Activated CD4-positive, alpha-beta T cell treated with anti-CD3 and anti-CD28 coated beads for 1 hour (primary cell): ENCODE results near the gene FLOT2.
"Not testable (repeated sequence)": the region's sequence is repeated elsewhere in the genome, so short reads cannot be mapped to it uniquely, and the experiment has no call there.

Experiments
- DNase-seq: peaks from one replicate; pipeline ENCODE4 v3.0.0-alpha.2; 2020

FLOT2 gene, protein sequence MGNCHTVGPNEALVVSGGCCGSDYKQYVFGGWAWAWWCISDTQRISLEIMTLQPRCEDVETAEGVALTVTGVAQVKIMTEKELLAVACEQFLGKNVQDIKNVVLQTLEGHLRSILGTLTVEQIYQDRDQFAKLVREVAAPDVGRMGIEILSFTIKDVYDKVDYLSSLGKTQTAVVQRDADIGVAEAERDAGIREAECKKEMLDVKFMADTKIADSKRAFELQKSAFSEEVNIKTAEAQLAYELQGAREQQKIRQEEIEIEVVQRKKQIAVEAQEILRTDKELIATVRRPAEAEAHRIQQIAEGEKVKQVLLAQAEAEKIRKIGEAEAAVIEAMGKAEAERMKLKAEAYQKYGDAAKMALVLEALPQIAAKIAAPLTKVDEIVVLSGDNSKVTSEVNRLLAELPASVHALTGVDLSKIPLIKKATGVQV

DNA sequence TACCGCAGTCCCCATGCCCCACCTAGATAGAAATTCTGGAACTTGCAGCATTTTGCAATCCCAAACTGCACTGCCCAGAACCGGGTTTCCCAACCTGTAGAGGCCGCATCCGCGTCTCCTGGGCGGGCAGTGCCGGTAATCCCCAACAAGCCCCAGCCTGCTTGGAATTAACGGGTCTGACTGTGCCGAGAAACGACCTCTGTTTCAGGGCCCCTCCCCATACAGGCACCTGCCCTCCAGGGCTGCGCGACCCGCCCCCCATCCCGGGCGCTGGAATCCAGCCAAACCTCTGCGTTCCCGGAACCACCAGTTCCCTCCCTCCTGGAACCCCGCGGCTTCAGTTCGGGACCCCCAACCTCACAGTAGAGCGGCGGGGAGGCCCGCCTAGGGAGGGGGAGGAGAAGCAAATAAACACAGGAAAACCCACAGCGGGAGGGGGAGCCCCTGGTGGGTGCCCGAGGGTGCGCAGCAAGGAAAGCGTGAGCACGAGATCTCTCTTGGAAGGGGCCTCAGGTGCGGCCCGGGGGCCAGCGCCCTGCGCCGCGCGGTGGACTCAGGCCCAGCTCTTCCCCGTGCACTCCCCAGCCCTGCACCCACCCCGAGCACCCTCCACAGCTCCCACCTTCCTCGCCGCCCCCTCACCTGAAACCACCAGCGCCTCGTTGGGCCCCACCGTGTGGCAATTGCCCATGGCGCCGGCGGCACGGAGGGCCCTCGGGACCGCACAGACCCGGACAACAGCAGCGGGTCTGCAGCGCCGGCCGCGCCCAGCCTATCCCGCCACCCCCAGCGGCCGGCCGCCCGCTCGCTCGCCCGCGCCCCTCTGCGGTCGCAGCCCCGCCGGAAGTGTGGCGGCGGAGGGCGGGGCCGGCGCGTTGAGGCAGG is at the start of gene FLOT2:
FLOT2 (minus strand) TSS at position 850 of the 885 bp plus-strand sequence; CDS start at position 691, 159 bp downstream.
- peak; percentile 50 for DNase-seq

DNA sequence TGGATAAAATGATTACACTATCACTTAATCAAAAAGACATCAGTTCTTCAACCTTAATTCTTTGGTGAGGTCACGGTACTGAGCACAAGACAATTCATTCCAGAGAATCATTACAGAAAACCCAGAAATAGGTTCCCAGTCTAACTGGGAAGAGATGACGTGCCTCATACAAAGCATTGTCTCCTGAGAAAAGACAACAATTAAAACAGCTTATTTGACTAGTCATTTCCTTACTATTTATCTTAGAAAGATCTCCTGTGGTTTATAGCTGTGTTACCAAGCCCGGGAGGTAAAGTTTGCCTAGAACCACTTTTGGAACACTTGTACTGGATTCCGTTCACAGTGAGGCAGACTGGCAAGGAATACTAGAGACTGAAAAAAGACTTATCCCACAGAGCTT is 48.7 kb upstream of the FLOT2 start:
- no peak for DNase-seq

DNA sequence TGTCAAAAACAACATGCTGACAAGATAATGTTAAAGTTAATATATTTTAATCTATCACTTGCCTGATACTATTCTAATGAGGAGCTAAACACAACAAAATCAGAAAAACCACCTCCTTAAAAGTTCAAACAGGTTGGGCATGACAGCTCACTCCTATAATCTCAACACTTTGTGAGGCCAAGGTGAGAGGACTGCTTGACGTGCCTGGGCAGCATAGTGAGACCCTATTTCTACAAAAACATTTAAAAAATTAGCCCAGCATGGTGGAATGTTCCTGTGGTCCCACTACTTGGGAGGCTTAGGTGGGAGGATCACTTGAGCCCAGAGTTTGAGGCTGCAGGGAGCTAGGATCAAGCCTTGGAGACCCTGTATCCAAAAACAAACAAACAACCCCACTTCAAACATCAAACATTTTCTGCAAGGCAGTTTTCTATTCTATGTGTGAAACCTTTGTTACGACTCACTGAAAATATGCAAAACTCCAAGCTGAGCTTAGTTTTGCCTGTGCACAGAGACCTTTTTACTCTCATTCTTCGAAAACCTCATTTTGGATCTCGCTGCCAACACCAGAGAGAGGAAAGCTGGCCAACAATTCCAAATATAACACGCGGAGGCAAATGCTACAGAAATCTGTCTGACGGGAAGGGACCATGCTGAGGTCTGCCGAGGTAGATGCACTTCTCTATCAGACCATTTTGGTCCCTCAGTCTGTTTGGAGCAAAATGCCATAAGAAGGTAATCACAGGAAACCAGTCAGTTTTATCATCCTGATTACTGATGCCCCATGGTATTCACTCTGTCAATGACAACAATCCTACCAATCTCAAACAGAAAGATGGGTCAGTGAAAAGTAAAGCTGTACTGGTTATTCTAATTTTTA is 47.6 kb upstream of the FLOT2 start:
- DNase-seq: no peak

DNA sequence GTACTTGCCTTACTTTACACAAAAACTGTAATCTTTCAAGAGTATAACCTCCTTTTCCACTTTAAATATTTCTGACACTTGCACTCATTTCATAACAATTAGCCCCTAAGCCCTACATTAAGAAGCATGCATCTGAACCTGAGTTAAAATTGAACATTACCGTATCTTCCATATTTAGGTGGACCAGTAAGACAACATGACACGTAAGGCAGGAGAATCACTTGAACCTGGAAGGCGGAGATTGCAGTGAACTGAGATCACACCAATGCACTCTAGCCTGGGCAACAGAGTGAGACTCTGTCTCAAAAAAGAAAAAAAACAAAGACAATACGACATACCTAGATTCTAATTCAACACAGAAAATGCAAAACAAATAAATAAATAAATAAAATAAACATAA is 46.8 kb upstream of the FLOT2 start:
- DNase-seq: no peak

DNA sequence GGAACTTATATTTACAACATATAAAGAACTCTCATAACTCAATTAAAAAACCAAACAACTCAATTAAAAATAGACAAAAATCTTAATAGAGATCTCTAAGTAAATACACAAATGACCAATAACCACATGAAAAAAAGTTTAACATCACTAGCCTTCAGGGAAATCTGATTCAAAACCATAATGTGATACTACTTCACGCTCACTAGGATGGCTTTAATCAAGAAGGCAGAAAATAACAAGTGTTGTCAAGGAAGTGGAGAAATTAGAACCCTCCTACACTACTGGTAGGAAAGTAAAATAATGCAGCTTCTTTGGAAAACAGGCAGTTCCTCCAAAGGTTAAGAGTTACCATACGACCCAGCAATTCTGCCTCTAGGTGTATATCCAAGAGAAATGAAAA is 45.4 kb upstream of the FLOT2 start:
- DNase-seq: no peak

DNA sequence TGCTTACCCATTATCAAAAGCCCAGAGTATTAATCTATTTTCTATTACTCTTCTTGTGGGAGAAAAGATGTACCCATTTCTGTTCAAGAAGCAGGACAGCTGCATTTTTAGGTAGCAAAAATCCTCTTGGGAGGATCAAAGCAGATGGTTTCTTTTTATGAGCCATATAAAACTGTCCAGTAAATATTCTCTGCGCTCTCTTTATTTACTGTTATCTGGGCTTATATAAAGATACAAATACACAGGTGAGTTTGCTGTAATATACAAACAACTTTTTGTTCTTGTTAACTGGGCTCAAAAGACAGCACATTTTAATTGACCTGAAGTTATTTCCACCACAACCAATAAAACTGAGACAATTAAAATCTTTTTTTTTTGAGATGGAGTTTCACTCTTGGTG is 43.7 kb upstream of the FLOT2 start:
- no peak for DNase-seq

DNA sequence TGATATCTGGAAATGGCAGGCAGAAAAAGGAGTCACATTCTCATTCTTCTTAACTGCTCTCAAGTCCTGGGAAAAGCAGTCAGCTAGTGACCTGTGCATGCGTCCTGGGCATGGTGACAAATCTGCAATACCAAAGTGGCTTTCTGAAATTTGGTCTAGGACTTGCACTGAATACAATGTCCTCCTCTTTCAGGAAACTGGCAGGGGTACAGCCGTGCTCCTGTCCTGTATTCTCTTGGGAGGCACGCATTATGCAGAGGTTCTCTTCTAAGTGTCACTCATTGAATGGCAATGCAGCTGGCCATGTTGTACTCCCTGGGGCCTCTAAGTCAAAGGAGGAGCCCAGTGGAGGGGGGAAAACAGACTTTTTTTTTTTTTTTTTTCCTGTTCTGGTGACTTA is 43.1 kb upstream of the FLOT2 start:
- no peak for DNase-seq

DNA sequence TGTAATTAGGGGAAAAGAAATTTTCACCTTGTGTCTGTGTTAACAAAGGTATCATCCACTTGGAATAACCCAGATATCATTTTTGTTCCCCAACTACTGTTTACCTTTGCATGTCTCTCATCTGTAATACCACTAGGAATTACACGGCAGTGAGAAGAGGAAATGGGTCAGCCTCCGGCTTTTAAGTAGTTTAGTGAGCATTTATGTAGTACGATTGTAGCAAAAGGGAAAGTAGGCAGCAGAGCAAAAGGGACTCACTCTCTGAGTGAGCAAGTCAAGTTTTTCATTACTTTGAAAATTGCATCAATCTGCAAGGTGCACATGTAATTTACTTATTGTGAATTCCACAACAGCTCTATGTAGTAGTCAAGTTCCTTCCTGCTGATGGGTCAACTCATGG is 42.6 kb upstream of the FLOT2 start:
- DNase-seq: no peak

DNA sequence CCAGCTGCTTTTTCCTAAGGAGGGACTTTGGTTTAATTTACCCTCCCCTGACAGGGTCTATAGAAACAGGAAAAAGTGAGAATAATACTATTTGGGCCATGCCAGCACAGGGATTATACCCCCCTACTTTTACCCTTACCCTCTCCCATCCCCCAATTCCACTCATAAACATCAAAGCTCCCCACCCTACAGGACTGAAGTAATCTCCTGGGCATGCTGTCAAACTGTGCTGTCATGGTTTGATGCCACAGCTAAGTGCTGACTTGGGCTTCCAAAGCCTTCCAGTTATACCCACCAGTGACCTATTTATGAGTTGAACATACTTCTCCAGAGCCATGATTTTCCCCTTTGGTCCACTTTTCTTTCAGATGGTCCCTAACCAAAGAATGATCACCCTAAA is 41.0 kb upstream of the FLOT2 start:
- no peak for DNase-seq

DNA sequence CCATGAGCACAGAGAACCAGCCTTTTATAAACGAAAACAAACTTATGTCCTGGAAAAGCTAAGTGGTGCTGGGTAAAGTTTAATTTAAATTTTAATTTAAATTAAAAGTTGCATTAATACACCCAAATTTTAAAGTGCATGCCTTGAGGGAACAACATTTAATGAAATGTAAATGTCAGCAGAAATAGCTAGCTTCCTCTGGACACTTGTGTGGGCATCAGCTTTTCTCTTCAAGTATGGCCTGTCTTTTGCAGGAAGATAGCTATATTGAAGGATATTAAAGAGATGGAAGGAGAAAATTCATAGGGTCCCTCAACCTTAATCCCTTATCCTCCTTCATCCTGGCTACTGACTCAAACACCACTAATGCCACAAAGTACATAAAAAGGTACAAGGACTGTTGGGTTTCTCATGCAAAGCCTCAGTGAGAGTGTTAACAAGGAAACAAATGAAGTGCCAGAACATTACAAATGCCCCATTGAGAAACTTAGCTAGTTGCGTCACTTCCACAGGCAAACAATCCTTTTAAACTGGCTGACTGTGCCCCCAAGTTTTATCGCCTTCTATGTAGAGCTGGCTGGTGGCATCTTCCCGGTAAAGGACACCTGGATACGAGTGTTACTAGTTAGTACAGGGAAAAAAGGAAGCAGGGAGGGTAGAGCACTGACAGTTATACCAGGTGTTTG is 39.7 kb upstream of the FLOT2 start:
- DNase-seq: no peak

DNA sequence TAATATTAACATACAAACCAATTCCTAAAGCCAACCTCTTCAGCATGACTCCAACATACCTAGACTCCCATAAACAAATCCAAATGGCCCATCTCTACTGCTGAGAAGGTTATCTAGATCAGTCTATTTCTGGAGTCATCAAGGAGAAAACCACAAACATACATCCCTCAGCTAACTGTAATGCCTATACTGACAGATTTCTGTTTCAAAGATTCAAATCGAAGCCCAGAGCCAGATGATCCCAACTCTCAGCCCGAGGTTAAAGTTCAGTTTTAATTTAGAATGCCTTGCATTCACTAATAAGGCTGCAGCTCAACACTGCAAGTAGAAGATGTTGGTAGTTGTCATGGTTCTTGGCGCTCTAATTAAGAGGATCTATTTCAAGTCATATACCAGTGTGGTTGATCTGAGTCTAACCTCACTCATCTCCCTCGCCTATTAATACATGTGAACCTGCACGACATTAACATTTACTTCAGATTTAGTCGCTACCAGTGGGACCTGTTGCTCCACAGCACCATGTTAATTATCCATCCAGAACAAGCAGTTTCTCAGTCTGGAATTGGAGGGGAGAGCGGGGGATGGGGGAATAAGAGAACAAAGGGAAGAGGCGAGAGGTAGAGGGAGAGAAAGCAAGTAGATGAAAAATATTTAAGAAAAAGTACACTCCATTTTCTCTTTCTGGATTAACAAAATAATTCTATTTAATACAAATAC is 38.4 kb upstream of the FLOT2 start:
- no peak for DNase-seq

DNA sequence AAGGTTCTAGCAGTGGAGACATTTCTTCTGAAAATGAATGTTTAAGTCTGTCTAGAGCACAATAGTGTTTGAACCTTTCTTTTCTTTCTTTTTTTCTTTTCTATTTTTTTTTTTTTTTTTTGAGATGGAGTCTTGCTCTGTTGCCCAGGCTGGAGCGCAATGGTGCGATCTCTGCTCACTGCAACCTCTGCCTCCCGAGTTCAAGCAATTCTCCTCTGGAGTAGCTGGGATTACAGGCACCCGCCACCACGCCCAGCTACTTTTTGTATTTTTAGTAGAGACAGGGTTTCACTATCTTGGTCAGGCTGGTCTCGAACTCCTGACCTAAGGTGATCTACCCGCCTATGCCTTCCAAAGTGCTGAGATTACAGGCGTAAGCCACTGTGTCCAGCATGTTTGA is 37.0 kb upstream of the FLOT2 start:
- DNase-seq: not testable (repeated sequence)

DNA sequence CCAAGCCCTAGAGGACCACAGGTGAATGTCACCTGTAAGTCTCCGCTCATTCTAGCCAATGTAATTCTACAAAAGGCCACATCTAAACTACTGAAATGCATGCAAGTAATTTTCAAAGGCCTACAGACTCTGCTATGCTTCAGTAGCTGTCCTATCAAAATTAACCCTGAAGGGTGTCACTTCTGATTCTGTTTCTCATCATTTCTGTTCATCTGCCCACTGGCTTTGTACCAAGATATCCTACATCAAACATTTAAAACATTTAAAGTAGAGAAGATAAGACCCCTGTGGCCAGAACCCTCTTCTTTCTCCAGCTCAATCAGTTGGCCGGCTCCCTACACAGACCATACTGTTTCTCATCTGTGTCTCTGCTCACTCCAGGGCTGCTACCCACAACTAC is 32.3 kb upstream of the FLOT2 start:
- no peak for DNase-seq

DNA sequence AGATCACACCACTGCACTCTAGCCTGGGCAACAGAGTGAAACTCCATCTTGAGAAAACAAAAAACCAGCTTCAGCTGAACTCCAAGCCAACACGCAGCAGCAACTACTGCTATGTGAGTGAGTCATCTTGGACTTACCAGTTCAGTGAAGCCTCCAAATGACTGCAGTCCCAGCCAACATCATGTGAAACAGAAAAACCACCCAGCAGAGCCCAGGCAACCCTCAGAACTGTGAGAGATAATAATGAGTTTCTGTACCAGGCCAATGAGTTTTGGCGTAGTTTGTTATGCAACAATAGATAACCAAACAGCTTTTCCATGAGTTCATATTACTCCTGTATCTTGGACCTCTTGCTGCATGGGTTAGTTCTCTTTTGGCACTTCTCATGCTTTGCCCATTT is 30.5 kb upstream of the FLOT2 start:
- DNase-seq: no peak

DNA sequence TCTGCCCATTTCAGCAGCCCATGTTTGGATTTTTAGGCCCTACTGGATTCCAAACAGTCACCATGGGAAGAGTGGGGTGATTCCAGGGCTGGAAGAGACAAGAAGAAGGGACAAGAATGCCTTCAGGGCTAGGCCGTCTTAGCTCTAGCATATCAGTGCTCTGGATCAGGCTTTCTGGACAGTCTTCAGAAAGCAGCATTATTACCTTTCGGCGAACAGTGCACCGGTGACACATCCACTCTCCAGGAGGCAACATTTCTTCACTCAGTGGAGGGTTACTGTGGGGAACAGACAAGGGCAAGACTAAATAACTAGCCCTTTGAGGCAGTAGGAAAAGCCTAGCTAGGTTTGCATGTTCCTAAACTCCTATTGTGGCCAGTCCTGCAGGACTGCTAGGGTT is 29.3 kb upstream of the FLOT2 start:
- DNase-seq: no peak

DNA sequence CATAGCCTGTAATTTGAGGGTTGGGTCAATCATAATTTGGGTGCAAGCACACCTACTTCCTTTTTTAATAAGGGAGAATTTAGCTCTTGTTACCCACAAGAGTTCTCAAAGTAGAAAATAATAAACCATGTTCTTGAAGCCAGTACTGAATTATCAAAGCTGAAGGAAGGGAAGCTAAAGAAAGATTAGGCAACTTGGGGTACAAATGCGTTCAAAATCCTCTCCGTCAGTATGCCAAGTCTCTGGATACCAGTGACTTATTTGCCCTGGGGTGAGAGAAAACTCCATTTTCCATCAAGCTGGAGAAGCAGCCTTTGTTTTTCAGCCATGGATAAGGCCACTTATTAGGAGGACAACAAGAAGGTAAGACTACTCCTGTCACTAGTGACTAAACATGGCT is 28.8 kb upstream of the FLOT2 start:
- no peak for DNase-seq

DNA sequence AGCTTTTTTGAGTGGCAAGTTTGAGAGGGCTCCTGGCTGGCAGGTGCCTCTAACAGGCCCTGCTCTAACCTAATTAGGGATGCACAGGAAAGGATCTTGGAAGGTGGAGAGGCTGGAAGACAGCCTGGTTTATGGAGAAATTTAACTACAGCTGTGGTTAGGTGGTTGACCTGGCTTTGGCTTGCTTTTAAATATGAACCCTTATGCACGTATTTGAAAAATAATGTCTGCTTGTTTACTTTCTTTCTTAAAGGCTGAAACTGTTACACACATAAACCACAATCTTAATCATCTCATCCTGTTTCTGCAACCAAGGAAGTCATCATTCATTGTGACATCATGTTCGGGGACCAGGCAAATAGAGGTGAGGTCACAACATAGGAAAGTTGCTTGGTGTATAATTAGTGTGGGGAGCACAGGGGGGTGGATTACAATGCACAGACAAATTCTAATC is 28.4 kb upstream of the FLOT2 start:
- peak; percentile 24 for DNase-seq

DNA sequence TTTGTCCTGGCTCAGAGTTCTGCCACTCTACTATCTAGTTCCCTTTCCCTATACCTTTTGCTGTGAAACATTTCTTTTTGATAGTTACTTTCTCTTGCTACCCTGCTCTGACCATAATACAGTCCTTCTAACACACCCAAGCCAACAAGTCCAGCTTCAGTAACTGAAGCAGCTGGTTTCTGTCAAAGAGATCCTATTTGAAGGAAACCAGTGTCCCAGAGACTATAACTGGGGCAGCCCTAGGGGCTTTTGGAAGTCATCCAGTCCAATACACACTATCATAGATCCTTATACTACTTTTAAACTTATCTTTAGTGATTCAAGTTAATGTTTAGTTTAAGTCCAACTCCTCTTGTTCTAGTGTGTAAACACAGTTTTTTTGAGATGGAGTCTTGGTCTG is 22.7 kb upstream of the FLOT2 start:
- DNase-seq: no peak

DNA sequence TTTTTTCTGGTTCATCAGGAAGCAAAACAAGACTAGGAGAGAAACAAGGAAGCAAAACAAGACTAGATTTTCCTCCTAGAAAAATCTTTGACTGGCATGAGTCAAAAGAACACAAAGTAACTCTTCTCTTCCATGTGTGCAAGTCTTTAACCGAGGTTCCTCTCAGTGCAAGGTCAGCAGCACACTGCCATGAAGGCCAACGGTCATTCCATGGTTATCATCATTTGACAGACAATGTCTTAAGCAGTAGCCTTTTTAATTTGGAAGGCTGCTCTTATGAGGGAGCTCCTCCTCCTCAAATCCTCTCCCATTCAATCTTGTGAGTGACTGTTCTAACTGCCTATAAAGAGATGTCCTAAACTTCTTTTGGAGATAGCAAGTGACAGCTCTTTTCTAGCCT is 20.8 kb upstream of the FLOT2 start:
- DNase-seq: no peak

DNA sequence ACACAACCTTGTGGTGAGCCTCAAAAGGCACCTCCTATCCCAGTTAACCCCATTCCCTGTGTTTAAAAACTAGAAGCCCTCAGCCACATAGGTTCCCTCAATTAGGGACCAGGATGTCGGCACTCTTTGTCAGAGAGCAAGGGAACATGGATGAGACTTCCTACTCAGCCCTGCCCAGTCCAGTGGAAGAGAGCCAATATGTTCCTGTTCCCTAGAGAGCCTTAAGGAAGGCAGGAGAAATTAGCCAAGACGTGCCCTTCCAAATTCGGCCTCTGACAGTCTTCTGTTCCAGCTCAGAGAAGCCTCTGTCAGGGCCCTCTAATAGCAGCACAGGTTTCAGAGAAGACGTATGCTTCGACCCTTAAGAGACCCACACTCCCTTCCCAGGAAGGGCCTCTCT is 19.9 kb upstream of the FLOT2 start:
- DNase-seq: no peak

DNA sequence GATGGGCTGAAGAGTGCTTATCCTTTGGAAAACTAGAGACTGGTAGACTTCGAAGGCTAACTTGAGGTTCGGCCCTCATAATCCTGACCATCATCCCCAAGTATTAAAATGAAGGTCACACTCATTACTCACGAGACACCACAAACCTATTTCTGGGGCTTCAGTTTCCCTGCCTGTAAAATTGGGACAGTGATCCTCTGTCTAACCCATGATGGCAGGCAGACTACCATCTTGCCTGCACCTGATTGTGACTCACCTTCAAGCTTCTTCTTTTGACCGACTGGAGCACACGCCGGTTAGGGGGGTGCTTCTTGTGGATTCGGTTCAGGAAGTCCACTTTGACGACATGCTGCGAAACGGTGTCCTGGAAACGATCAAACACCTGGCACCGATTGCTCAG is 19.5 kb upstream of the FLOT2 start:
- no peak for DNase-seq
